Osteocyte (in vitro differentiated cells): ENCODE measurements around the gene HLCS. TPM values are rescaled to one million over a fixed set of nuclear protein-coding genes. Genes with fewer than 3 reads are reported as not detected.

Experiments used
- DNase-seq: peaks from one replicate; pipeline ENCODE4 v3.0.0; 2021; ENCODE audit warnings: mixed read lengths; ENCODE audit not compliant: unreplicated experiment; ENCODE audit errors: extremely low spot score
- H3K27ac Mint-ChIP-seq: one replicate; pipeline ENCODE4 v1.8.0; 2021; ENCODE audit warnings: mild to moderate bottlenecking, mixed read lengths; ENCODE audit not compliant: unreplicated experiment
- H3K27me3 Mint-ChIP-seq: one replicate; pipeline ENCODE4 v1.8.0; 2021; ENCODE audit warnings: mixed read lengths; ENCODE audit not compliant: unreplicated experiment
- H3K36me3 Mint-ChIP-seq: one replicate; pipeline ENCODE4 v1.8.0; 2021; ENCODE audit warnings: mixed read lengths; ENCODE audit not compliant: unreplicated experiment
- H3K4me1 Mint-ChIP-seq: one replicate; pipeline ENCODE4 v1.8.0; 2021; ENCODE audit warnings: mixed read lengths; ENCODE audit not compliant: unreplicated experiment
- H3K4me3 Mint-ChIP-seq: one replicate; pipeline ENCODE4 v1.8.0; 2021; ENCODE audit warnings: mild to moderate bottlenecking, moderate library complexity, mixed read lengths; ENCODE audit not compliant: unreplicated experiment
- H3K9me3 Mint-ChIP-seq: one replicate; pipeline ENCODE4 v1.8.0; 2021; ENCODE audit warnings: mixed read lengths; ENCODE audit not compliant: unreplicated experiment
- CTCF ChIP-seq: fragments of 200-600 bp; sonication (generic); IDR thresholded peaks from 2 replicates; pipeline ENCODE4 v1.5.0; 2021; ENCODE audit warnings: antibody characterized with exemption, mild to moderate bottlenecking, moderate library complexity
- total RNA-seq: library from RNA; stranded (reverse); gene quantifications from 2 replicates; pipeline ENCODE4 v1.2.1, GENCODE V29; 2021

Gene HLCS
- total RNA-seq, 1 donor from 2014 or later = 26.7 TPM

DNA sequence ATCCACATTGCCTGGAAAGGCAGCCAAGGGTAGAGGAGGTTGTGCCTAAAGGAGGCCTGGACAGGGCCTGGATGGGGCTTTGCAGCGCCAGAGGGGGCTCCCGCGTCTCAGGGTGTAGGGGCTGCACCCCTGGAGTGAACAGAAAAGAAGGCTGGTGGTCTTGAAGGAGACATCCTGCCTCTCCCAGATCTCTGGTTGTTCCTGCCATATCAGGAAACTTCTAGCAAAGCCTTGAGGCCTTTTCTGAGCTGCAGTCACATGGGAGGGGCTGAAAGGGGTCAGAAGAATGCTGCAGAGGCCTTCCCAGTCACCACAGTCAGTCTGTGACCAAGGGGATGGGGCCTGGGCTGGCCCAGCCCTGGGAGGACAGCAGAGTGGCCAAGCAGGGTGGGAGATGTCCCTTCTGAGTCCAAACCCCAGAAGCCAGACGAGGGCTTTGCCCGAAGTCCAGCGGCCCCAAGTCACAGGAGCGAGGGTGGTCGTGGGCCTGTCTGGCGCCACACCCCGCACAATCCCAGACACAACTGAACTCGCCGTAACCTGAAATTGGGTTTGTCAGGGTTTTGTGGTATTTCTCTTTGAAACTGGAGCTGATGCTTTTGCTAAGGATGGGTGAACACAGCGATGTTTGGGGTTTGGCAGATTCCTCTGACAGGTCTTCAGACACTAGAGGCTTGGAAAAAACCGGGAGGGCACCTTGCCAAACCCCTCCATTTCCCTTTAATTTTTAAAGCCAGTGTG is 237.9 kb downstream of the HLCS start:
- DNase-seq = peak; percentile 73
- no peaks in the 10 kb centered on the region for H3K36me3 Mint-ChIP-seq
- no peaks in the 10 kb centered on the region for H3K4me1 Mint-ChIP-seq
- H3K9me3 Mint-ChIP-seq = no peaks in the 10 kb centered on the region
- no peak for TF ChIP-seq CTCF
- no peak overlapping the region for H3K27ac Mint-ChIP-seq
- H3K27me3 Mint-ChIP-seq = peaks cover 16% of the 10 kb centered on the region
- H3K4me3 Mint-ChIP-seq = no peak overlapping the region

DNA sequence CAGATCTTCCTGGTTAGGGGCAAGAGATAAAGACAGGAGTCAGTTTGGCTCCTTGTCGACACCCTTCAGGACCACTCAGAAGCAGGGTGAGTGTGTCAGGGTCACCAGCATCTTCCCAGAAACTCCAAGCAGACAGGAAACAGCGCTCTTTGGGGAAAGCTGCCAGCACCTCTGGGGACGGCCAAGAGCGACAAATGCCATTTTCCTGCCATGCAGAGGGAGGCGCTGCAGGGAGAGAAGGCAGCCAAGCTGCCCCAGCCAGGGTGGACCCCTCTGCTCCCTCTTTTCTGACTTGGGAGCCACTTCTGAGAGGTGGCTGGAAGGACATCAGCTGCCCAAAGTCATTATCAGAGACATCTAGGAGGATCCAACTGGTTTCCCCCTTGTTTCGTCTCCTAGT is 238.6 kb downstream of the HLCS start:
- Mint-ChIP-seq H3K4me3 (no peak overlapping the region), H3K27me3 (peaks cover 16% of the 10 kb centered on the region), H3K36me3 (no peaks in the 10 kb centered on the region), H3K9me3 (no peaks in the 10 kb centered on the region), H3K27ac (no peak overlapping the region), H3K4me1 (no peaks in the 10 kb centered on the region)
- peak; percentile 63 for DNase-seq
- no peak for TF ChIP-seq CTCF

- H3K27me3 Mint-ChIP-seq = peaks cover 11% of the 10 kb centered on the region
- no peaks in the 10 kb centered on the region for H3K4me1 Mint-ChIP-seq
- no peak overlapping the region for H3K4me3 Mint-ChIP-seq
- DNase-seq = no peak
- no peak overlapping the region for H3K27ac Mint-ChIP-seq
- no peaks in the 10 kb centered on the region for H3K9me3 Mint-ChIP-seq
- TF ChIP-seq CTCF = no peak
- H3K36me3 Mint-ChIP-seq = no peaks in the 10 kb centered on the region
These were observed 240.6 kb downstream of the HLCS start for GRCh38 chr21:36725793-36726386.

GRCh38 chr21:36724660-36725059 is 241.8 kb downstream of the HLCS start:
- Mint-ChIP-seq H3K9me3 (no peaks in the 10 kb centered on the region), H3K36me3 (no peaks in the 10 kb centered on the region), H3K4me1 (no peaks in the 10 kb centered on the region), H3K4me3 (no peak overlapping the region), H3K27me3 (peaks cover 2% of the 10 kb centered on the region), H3K27ac (no peak overlapping the region)
- no peak for TF ChIP-seq CTCF
- no peak for DNase-seq

GRCh38 chr21:36723371-36723881 is 243.0 kb downstream of the HLCS start:
- Mint-ChIP-seq H3K4me1 (peaks cover 6% of the 10 kb centered on the region), H3K27ac (no peak overlapping the region), H3K27me3 (no peaks in the 10 kb centered on the region), H3K9me3 (no peaks in the 10 kb centered on the region), H3K4me3 (no peak overlapping the region), H3K36me3 (no peaks in the 10 kb centered on the region)
- no peak for TF ChIP-seq CTCF
- DNase-seq = no peak
